ENCODE data around the gene MAP2K4. TPM values are rescaled to one million over a fixed set of nuclear protein-coding genes. Genes with fewer than 3 reads are reported as not detected.
A peak's percentile ranks its signal among the peaks of the same experiment; 100 is the strongest.
"Not testable (repeated sequence)": the region's sequence is repeated elsewhere in the genome, so short reads cannot be mapped to it uniquely, and the experiment has no call there.

Gene MAP2K4
- total RNA-seq, result 41.6 TPM

DNA sequence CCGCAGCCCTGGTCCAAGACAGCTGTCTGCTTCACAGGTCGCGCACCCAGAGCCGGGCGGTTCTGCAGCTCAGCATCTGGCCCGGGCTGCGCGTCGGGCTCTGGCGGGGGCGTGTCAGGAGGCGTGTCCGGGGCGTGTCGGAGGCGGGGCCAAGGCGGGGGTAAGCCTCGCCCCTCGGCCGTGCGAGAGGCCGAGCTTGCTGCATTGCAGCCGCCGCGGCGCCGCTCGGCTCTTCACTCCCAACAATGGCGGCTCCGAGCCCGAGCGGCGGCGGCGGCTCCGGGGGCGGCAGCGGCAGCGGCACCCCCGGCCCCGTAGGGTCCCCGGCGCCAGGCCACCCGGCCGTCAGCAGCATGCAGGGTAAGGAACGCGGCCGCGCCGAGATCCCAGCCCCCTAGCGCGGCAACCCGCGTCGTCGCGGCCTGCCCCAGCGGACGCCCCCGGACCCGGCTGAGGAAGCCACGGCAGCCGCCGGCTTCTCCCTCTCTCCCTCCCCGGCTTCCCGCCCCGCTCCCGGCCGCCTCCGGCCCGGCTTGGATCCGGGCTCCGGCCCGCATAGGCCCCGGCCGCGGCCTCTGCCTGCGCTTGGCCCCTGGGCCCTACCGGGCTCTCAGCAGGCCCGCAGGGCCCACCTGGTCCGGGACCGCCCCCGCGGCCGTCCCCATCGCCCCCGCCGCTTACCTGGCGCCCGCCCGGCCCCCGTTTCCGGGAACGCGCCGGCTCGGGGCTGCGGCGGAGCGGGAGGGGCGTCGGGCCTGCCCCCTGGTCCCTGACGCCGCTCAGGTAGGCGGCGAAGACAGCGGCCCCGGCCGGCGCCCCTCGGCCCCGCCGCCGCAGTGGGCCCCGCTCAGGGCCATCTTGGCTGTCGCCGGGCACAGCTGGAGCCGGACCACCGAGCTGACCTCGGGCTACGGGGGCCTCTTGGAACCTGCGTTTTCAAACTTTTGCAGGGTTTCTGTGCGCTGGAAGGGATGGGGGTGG lies at the start of gene MAP2K4:
Gene MAP2K4, plus strand, starts transcription at position 236 of the 981 bp plus-strand sequence. Its CDS starts 10 bp downstream, at position 246.
- DNase-seq, result peak; percentile 91

DNA sequence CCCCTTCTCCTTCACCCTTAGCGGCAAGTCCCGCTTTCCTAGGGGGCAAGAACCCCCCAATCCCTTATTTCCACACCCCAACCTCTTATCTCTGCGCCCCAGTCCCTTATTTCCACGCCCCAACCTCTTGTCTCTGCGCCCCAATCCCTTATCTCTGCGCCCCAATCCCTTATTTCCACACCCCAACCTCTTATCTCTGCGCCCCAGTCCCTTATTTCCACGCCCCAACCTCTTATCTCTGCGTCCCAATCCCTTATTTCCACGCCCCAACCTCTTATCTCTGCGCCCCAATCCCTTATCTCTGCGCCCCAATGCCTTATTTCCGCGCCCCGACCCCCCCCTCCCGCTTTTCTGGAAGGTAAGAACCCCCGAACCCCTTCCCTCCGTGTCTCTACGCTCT lies 47.9 kb upstream of the MAP2K4 start:
- DNase-seq, result not testable (repeated sequence)

DNA sequence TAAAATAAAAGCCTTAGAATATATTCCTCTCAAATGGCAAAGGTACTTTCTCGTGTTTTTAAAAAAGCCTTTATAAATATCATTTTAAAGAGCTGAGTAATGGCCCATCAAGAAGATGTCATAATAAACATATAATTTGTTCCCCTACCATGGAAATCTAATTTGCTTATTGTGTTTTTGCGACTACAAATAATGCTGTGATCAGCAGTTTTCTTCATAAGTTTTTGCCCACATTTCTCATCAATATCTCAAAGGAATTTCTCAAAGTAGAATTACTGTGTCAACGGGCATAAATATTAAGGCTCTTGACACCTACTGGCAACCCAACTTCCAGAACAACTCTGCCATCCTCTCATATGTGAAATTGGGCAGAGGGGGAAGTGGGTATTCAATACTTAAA lies 40.9 kb upstream of the MAP2K4 start:
- no peak for DNase-seq

- DNase-seq, result no peak
Observed at GRCh38 chr17:11980813-11981212, 39.9 kb upstream of the MAP2K4 start.

GRCh38 chr17:11981862-11982261 lies 38.8 kb upstream of the MAP2K4 start:
- DNase-seq, result no peak

DNA sequence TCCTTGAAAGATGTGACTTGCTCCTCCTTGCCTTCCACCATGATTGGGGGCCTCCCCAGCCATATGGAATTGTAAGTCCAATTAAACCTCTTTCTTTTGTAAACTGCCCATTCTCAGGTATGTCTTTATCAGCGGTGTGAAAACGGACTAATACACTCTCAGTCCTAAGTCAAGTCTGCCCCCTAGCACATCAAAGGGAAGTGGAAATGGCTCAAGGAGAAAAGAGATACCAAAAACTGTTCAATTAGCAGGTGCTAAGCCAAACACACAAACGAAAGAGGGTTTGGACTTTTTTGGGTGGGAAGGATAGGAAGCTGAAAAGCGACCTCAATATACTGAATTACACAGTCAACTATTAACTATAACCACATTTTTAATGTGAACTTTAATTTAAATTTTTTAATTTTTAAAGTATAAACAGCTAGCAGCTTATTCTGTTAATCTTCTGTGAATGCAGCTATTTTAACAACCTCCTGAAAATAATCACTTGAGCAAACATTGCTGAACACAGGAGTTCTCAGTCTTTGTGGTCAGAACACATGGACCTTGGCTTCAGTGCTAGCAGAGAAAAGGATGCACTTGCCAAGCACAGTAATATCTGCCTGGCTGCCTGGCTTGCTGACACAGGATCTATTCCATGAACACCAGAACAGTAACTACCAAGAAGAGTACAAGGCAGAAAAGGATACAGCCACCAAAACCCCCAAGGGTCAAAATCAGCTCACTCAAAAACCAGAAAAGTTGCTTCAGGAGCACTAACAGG lies 34.3 kb upstream of the MAP2K4 start:
- no peak for DNase-seq

- peak; percentile 72 for DNase-seq
Observed at GRCh38 chr17:11986942-11987329, 33.7 kb upstream of the MAP2K4 start.

- no peak for DNase-seq
Observed at GRCh38 chr17:11990363-11990983, 30.2 kb upstream of the MAP2K4 start.

GRCh38 chr17:11991461-11991860 lies 29.2 kb upstream of the MAP2K4 start:
- DNase-seq, result no peak

DNA sequence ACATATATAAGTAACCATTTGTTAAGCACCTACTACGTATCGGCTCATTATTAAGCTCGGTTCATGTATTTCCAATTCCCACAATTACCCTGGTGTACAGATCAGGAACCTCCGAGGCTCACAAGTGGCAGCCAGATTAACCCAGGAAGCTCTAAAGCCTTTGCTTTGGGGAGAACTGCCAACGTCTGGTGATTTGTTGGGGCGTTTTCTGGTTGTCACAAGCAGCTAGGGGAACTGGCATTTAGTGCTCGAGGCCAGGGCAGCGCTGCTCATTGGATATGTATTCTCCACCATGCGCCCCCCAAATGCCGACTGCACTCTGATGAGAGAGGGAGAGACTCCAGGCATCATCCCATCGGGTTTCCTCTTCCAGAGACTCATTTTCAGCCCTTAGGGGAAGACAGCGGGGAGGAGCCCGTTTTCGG lies 23.9 kb upstream of the MAP2K4 start:
- peak; percentile 39 for DNase-seq

DNA sequence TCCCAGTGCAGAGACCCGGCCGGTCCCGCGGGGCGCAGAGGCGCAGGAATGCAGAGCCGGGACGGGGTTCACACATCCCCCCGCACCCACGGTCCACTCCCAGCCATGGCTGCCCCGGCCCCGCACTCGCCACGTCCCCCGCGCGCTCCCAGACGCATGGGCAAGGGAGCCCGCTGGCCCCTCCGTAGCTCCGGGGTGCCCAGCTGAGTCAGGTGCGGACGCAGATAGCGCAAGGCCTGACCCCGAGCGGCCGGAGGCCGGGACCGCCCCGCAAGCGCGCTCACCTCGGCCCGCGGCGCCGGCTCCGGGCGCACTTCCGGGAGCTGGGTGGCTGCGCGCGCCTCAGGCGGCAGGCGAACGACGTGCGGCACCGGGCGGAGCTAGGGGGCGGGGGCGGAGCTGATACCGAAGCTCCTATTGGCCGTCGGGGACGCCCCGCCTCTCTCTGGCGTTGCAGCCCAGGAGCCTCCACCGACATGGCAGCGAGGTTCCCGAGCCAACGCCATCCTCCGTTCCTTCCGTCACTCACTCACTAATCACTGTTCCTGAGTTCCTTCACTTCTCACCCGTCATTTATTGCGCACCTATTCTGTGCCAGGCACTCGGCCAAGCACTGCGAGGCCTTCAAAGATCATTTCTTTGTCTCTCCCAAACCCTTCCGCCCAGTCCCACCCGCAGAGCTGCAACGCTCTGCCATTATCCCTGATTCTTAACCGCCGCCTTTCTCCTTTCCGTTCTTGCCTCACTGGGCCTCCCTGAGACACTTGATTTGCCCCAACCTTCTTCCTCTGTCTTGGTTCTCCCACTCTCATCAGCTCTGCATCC lies 23.3 kb upstream of the MAP2K4 start, which contains the start of gene ZNF18:
Gene ZNF18, minus strand, starts transcription at position 329 of the 825 bp plus-strand sequence. CDS start 4,646 bp downstream, outside the sequence.
- peak; percentile 90 for DNase-seq

DNA sequence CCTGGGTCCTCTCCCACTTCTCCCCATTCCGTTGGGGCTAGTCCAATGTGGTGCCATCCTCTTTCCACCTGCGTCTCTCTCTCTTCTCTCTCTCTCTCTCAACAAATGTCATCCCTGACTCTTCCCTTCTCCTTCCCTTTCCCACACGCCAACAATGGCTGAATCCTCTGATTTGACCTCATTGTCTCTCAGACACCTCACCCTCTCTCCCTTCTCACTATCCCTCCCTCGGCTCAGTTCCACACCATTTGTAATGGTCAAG lies 22.8 kb upstream of the MAP2K4 start:
- DNase-seq, result no peak

GRCh38 chr17:11999696-12000095 lies 21.0 kb upstream of the MAP2K4 start:
- no peak for DNase-seq

GRCh38 chr17:12007466-12007865 lies 13.2 kb upstream of the MAP2K4 start:
- no peak for DNase-seq

GRCh38 chr17:12021623-12022140 lies 1.0 kb downstream of the MAP2K4 start:
- DNase-seq, result no peak

- DNase-seq, result no peak
Observed at GRCh38 chr17:12022310-12022709, 1.6 kb downstream of the MAP2K4 start.

DNA sequence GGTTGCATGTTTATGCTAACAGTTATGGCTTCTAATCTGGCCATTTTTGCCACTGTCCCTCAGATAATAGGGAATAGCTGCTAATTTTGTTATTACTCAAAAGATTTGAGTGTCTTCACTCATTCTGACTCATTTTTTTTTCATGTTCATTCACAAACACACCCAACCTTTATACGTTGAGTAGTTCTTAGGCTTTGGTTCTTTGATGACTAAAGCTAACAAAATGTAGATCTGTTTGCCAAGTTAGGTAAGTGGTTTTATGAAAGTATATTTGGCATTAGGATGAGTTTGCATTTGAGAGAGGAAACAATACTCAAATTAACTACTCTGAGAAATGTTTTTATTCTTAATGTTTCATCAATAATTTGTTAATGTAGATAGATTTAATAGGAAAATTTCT lies 3.6 kb downstream of the MAP2K4 start:
- no peak for DNase-seq

DNA sequence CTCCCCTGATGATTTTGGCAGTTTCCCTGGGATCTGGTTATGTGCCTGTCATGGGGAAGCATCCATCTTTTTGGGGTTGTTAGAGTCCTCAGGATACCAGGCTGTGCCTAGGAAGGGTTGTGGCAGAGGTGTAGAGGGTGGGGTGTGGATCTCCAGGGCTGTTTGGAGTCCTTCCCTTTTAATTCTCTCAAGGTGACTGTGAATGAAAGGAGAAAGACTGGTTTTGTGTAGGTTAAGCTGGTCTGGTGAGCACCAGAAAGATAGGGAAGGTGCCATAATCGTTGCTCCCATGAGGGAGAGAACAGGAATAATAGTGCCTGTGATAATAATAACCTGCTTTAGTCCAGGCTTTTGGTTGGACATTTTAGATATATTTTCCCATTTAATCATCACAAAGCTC lies 7.0 kb downstream of the MAP2K4 start:
- DNase-seq, result no peak

GRCh38 chr17:12028611-12029010 lies 7.9 kb downstream of the MAP2K4 start:
- DNase-seq, result no peak

DNA sequence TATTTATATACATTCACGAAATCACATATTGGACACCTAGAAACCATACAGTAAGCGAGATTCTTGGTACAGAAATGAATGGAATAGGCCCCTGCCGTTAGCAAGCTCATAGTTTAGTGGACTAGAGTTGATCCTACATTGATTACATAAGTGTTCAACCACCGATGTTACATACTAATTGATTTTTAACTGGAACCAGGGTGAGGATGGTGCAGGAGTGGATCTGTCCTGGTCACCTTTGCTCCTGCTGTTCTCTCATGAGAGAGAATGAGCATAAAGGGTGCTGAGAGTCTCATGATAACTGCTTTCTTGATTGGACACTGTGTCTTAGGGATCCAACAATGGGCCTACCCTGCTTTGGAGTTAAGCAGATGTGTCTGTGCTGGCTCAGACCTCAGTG lies 13.9 kb downstream of the MAP2K4 start:
- no peak for DNase-seq

GRCh38 chr17:12035673-12036072 lies 15.0 kb downstream of the MAP2K4 start:
- DNase-seq, result no peak

DNA sequence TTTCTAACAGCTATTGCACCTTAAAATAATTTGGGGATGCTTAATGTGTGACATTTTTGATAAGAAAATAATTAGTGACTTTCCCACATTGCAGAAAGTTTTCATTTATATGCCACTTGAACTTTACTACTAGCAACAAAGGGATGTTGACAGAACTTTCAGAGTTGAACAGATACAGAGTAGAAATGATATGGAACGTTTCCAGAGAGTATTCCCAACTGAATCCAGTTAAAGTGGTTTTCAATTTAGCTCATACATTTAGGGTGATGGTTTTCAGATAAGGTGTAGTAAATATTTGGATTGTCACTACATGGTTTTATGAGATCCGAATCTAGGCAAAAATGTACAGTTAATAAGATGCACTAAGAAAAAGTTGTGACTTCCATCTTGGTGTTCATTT lies 17.3 kb downstream of the MAP2K4 start:
- DNase-seq, result no peak
